GM23338 (cell line): ENCODE data around the gene UBC.

Source experiments
- CREB1 ChIP-seq: fragments of 250-450 bp; sonication (Bioruptor Pico); IDR thresholded peaks from 2 replicates; pipeline ENCODE4 v1.5.0; 2020; ENCODE audit warnings: low read depth, mild to moderate bottlenecking, moderate library complexity
- CTCF ChIP-seq, 2 experiments: fragments of 200-600 bp in 1 of 2; sonication (generic) in 1 of 2; conservative IDR thresholded peaks; 2 replicates each; pipeline versions ENCODE4 v1.5.1 to v1.6.1; 2016 to 2017; ENCODE audit warnings: antibody characterized with exemption in 2 of 2, low read depth in 2 of 2, mild to moderate bottlenecking in 2 of 2, moderate library complexity in 1 of 2
- EZH2 ChIP-seq: fragments of 200-600 bp; sonication (generic); IDR thresholded peaks from one replicate; pipeline ENCODE4 v1.8.0; 2017; ENCODE audit warnings: antibody characterized with exemption, mild to moderate bottlenecking, low read depth; ENCODE audit not compliant: unreplicated experiment
- EZH2phosphoT487 ChIP-seq: fragments of 200-600 bp; sonication (generic); IDR thresholded peaks from one replicate; pipeline ENCODE4 v1.8.1; 2018; ENCODE audit warnings: antibody characterized with exemption; ENCODE audit not compliant: unreplicated experiment
- NANOG ChIP-seq: IDR thresholded peaks from 2 replicates; pipeline ENCODE4 v1.6.1; 2016; ENCODE audit warnings: antibody characterized with exemption, borderline replicate concordance
- POLR2AphosphoS5 ChIP-seq: IDR thresholded peaks from 2 replicates; pipeline ENCODE4 v1.6.1; 2016; ENCODE audit warnings: antibody characterized with exemption, low read depth
- ZNF114 ChIP-seq: fragments of 250-450 bp; sonication (Bioruptor Pico); IDR thresholded peaks from 2 replicates; pipeline ENCODE4 v1.5.0; 2020; ENCODE audit warnings: mild to moderate bottlenecking, moderate library complexity
- ZNF331 ChIP-seq: fragments of 250-450 bp; sonication (Bioruptor Pico); IDR thresholded peaks from 2 replicates; pipeline ENCODE4 v1.5.0; 2020; ENCODE audit warnings: low read depth, mild to moderate bottlenecking, moderate library complexity
- TF ChIP-seq, protein P1 (sequence below): IDR thresholded peaks from one replicate; pipeline ENCODE4 v1.6.1; 2018; ENCODE audit warnings: antibody characterized with exemption; ENCODE audit not compliant: unreplicated experiment

- TF ChIP-seq CTCF (conservative IDR thresholded peaks at IDR 0.05; ENCODE audit: low read depth in 2 of 2) (no peak), EZH2 (no peak), POLR2AphosphoS5 (no peak), ZNF114 (no peak), EZH2phosphoT487 (no peak), CREB1 (no peak), ZNF331 (no peak), NANOG (no peak)
- TF ChIP-seq, protein P1, sequence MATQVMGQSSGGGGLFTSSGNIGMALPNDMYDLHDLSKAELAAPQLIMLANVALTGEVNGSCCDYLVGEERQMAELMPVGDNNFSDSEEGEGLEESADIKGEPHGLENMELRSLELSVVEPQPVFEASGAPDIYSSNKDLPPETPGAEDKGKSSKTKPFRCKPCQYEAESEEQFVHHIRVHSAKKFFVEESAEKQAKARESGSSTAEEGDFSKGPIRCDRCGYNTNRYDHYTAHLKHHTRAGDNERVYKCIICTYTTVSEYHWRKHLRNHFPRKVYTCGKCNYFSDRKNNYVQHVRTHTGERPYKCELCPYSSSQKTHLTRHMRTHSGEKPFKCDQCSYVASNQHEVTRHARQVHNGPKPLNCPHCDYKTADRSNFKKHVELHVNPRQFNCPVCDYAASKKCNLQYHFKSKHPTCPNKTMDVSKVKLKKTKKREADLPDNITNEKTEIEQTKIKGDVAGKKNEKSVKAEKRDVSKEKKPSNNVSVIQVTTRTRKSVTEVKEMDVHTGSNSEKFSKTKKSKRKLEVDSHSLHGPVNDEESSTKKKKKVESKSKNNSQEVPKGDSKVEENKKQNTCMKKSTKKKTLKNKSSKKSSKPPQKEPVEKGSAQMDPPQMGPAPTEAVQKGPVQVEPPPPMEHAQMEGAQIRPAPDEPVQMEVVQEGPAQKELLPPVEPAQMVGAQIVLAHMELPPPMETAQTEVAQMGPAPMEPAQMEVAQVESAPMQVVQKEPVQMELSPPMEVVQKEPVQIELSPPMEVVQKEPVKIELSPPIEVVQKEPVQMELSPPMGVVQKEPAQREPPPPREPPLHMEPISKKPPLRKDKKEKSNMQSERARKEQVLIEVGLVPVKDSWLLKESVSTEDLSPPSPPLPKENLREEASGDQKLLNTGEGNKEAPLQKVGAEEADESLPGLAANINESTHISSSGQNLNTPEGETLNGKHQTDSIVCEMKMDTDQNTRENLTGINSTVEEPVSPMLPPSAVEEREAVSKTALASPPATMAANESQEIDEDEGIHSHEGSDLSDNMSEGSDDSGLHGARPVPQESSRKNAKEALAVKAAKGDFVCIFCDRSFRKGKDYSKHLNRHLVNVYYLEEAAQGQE, result no peak
Measured at GRCh38 chr12:124952295-124952694, 37.8 kb upstream of the UBC start.
